HCT116 (cell line): Measurements from ENCODE around the gene KLHL2. TPM values are rescaled to one million over a fixed set of nuclear protein-coding genes. Genes with fewer than 3 reads are reported as not detected.
"Not testable (repeated sequence)": the region's sequence is repeated elsewhere in the genome, so short reads cannot be mapped to it uniquely, and the experiment has no call there.

Source experiments
- ATAC-seq: fragments of 200-7000 bp; cut with Tn5 transposase; 2 replicates; pipeline ENCODE4 v1.9.1; 2020; ENCODE audit warnings: mild to moderate bottlenecking, moderate library complexity
- BruUV-seq: library from RNA; stranded (reverse); fragments of 400-500 nt; replicated peaks from 2 replicates; lab custom pipeline; 2021; lab: Mats Ljungman, UMichigan
- CTCF ChIA-PET: fragments of 300-600 bp; sonication (Branson Sonifier 250); formaldehyde crosslinking; loops from one replicate; lab custom pipeline; 2021; ENCODE audit warnings: antibody characterized with exemption; lab: Charles Lee
- POLR2A ChIA-PET: fragments of 300-600, 350-600 bp; sonication (Branson Sonifier 250); formaldehyde crosslinking; loops from one replicate; lab custom pipeline; 2021; ENCODE audit warnings: antibody characterized with exemption; lab: Charles Lee
- RAD21 ChIA-PET, 2 experiments: fragments of 300-600 bp; sonication (Branson Sonifier 250); formaldehyde crosslinking; loops; one replicate each; lab custom pipeline; 2023; ENCODE audit warnings: low total read pairs in 2 of 2; ENCODE audit not compliant: uncharacterized antibody in 2 of 2, unreplicated experiment in 2 of 2, low non-redundant PET in 1 of 2; lab: Charles Lee
- DNase-seq: peaks from one replicate; pipeline ENCODE4 v3.0.0-alpha.2; 2010; ENCODE audit warnings: low read depth, low spot score
- H2AFZ ChIP-seq: fragments of 200-600 bp; shearing (Covaris generic), sonication (generic); 2 replicates; pipeline ENCODE4 v1.6.1; 2017; ENCODE audit warnings: low read depth, mixed run types, mixed read lengths, antibody characterized with exemption, low read length; ENCODE audit not compliant: poor library complexity, severe bottlenecking
- H3K27ac ChIP-seq: 2 replicates; pipeline ENCODE4 v1.5.1; 2012; ENCODE audit warnings: low read depth, low read length
- H3K27me3 ChIP-seq: fragments of 200-600 bp; sonication (generic); 2 replicates; pipeline ENCODE4 v1.6.1; 2016; ENCODE audit warnings: mixed run types, low read length, mixed read lengths; ENCODE audit not compliant: insufficient read depth
- H3K36me3 ChIP-seq, 2 experiments: fragments of 200-500 bp in 1 of 2; fragments of 200-600 bp in 1 of 2; sonication (Bioruptor generic) in 1 of 2; sonication (generic) in 1 of 2; 2 replicates each; pipeline versions ENCODE4 v1.5.1 to v1.6.1; 2014 to 2016; ENCODE audit warnings: low read length in 2 of 2, inconsistent platforms in 1 of 2, mixed read lengths in 1 of 2, mixed run types in 1 of 2; ENCODE audit not compliant: insufficient read depth in 2 of 2, control insufficient read depth in 1 of 2
- H3K4me1 ChIP-seq, 2 experiments: fragments of 200-600 bp in 1 of 2; sonication (generic) in 1 of 2; 2 replicates each; pipeline versions ENCODE4 v1.5.1 to v1.6.1; 2012 to 2017; ENCODE audit warnings: low read length in 2 of 2, inconsistent platforms in 1 of 2, mild to moderate bottlenecking in 1 of 2, mixed read lengths in 1 of 2, mixed run types in 1 of 2, moderate library complexity in 1 of 2; ENCODE audit not compliant: insufficient read depth in 2 of 2, control insufficient read depth in 1 of 2
- H3K4me2 ChIP-seq: fragments of 200-600 bp; sonication (generic); 2 replicates; pipeline ENCODE4 v1.6.1; 2017; ENCODE audit warnings: mixed run types, low read length, mixed read lengths
- H3K4me3 ChIP-seq, 2 experiments: fragments of 200-600 bp in 1 of 2; sonication (generic) in 1 of 2; replicated peaks in 1 of 2; 2 replicates each; pipeline ENCODE4 v1.5.1; 2011 to 2016; ENCODE audit warnings: low read length in 2 of 2, control low read depth in 1 of 2, low read depth in 1 of 2, mild to moderate bottlenecking in 1 of 2, mixed read lengths in 1 of 2, mixed run types in 1 of 2
- H3K79me2 ChIP-seq: fragments of 200-600 bp; sonication (generic); 2 replicates; pipeline ENCODE4 v1.6.1; 2017; ENCODE audit warnings: mild to moderate bottlenecking, mixed run types, low read length, moderate library complexity, mixed read lengths; ENCODE audit not compliant: insufficient read depth
- H3K9ac ChIP-seq: fragments of 200-600 bp; sonication (generic); 2 replicates; pipeline ENCODE4 v1.6.1; 2016; ENCODE audit warnings: low read length, mixed read lengths
- H3K9me2 ChIP-seq: fragments of 200-600 bp; sonication (generic), shearing (Covaris generic); 2 replicates; pipeline ENCODE4 v1.6.1; 2017; ENCODE audit warnings: mixed run types, mild to moderate bottlenecking, moderate library complexity; ENCODE audit not compliant: insufficient read depth
- H3K9me3 ChIP-seq, 2 experiments: fragments of 200-500 bp in 1 of 2; fragments of 200-600 bp in 1 of 2; sonication (Bioruptor generic) in 1 of 2; sonication (generic) in 1 of 2; 2 replicates each; pipeline ENCODE4 v1.6.1; 2014 to 2017; ENCODE audit warnings: low read length in 2 of 2, mixed read lengths in 2 of 2, inconsistent platforms in 1 of 2, low read depth in 1 of 2, mild to moderate bottlenecking in 1 of 2, mixed run types in 1 of 2, moderate library complexity in 1 of 2; ENCODE audit not compliant: control insufficient read depth in 1 of 2, insufficient read depth in 1 of 2
- H4K20me1 ChIP-seq: fragments of 200-600 bp; sonication (generic), shearing (Covaris generic); 2 replicates; pipeline ENCODE4 v1.6.1; 2017; ENCODE audit warnings: mixed run types, mild to moderate bottlenecking, moderate library complexity; ENCODE audit not compliant: insufficient read depth
- CEBPB ChIP-seq: IDR thresholded peaks from 2 replicates; pipeline ENCODE4 v1.6.1; 2012; ENCODE audit warnings: low read depth
- ELF1 ChIP-seq: IDR thresholded peaks from 2 replicates; pipeline ENCODE4 v1.6.1; 2012; ENCODE audit warnings: low read depth, borderline replicate concordance
- FOSL1 ChIP-seq: IDR thresholded peaks from 2 replicates; pipeline ENCODE4 v1.6.1; 2012; ENCODE audit warnings: low read depth
- POLR2A ChIP-seq: IDR thresholded peaks from 2 replicates; pipeline ENCODE4 v1.7.0; 2011; ENCODE audit warnings: borderline replicate concordance; ENCODE audit not compliant: insufficient read depth, insufficient read length; ENCODE audit errors: extremely low read depth
- SIN3A ChIP-seq: IDR thresholded peaks from 2 replicates; pipeline ENCODE4 v1.6.1; 2012; ENCODE audit warnings: low read depth
- SP1 ChIP-seq: IDR thresholded peaks from 2 replicates; pipeline ENCODE4 v1.6.1; 2012; ENCODE audit warnings: low read depth
- SRF ChIP-seq: IDR thresholded peaks from 2 replicates; pipeline ENCODE4 v1.6.1; 2012; ENCODE audit warnings: low read depth
- intact Hi-C: fragments of 100-400 bp; cut with micrococcal nuclease; formaldehyde crosslinking; loops from 2 replicates; pipeline ENCODE4 v1.10.0; 2022
- total RNA-seq: library from RNA; stranded (reverse); gene quantifications from one replicate; pipeline ENCODE4 v1.2.1, GENCODE V29; 2021; ENCODE audit not compliant: unreplicated experiment
- TF ChIP-seq, protein P1 (sequence below): IDR thresholded peaks from 2 replicates; pipeline ENCODE4 v1.6.1; 2012

KLHL2 gene
- total RNA-seq, 1 experiment from 2014 or later: 24.6 TPM

DNA sequence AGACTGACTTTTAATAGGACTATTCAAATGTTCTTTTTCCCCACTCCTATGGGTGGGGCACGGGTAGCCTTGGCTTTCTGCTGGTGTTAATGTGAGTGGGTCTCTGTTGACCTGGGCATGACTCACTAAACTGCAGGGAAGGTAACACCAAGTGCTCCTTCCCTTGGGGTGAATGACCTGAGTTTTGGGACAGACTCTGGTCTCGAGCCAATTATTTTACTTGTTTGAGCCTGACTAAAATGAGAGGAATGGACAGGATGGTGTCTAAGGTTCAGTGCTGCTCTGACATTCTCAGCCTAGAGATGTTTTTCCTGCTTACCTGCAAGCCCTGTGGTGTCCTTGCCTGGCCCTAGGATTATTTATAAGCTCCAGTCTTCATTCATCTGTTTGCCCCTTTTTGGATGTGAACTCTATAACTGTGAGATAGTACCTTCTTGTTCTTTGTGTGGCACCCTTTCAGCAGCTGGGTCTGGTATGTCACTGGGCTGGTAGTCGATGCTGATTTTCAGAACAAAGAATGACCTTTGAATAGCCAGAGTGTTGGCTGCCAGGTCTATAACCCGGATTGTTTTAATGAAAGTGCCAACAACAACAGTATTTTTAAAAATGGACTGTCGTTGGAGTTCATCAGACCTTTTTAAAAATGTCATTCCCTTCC is 14.8 kb downstream of the KLHL2 start:
- POLR2A ChIA-PET, H3K27me3 ChIP-seq, RAD21 ChIA-PET, H3K9me2 ChIP-seq, intact Hi-C loops, H2AFZ ChIP-seq, CTCF ChIA-PET, H3K9ac ChIP-seq, H3K79me2 ChIP-seq, H4K20me1 ChIP-seq, H3K4me3 ChIP-seq, DNase-seq, H3K36me3 ChIP-seq, BruUV-seq, H3K9me3 ChIP-seq: not testable (repeated sequence)
- peak; percentile 75 for ATAC-seq
- Histone ChIP-seq H3K4me2 (peak overlapping the region; percentile 50), H3K27ac (peak overlapping the region; percentile 48), H3K4me1 (peaks cover 7 to 19% of the 10 kb centered on the region in 2 experiments; a peak in 3 of 4 replicates)
- TF ChIP-seq FOSL1 (peak; percentile 33), SP1 (peak; percentile 36; the same call in 1 of the 2 replicates)

DNA sequence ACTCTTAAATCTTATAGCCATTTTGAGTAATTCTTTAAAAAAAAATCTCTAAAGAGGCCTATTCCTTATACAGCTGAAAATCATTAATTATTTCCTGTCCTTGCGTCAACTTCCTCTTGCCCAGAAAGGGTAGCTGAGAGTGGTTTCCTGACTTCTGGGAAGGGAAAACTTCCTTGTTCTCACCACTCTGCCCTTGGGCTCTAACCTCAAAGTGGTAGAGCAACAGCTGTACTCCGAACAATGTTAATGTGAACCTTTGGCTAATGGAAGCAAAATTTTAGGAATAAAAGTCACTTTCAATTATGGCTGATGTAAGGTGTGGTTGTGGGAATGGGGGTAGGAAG is 15.3 kb downstream of the KLHL2 start:
- H3K27ac ChIP-seq: peak overlapping the region; percentile 48
- no peaks in the 10 kb centered on the region for H4K20me1 ChIP-seq
- no peaks in the 10 kb centered on the region for H3K36me3 ChIP-seq
- peak overlapping the region; percentile 50; the same call in 1 of the 2 replicates for H3K4me2 ChIP-seq
- peaks cover 7 to 19% of the 10 kb centered on the region in 2 experiments; a peak in 3 of 4 replicates for H3K4me1 ChIP-seq
- no peaks in the 10 kb centered on the region; the same call in 1 of the 2 replicates for H3K79me2 ChIP-seq
- no peak overlapping the region for H3K4me3 ChIP-seq
- no peaks in the 10 kb centered on the region for H3K27me3 ChIP-seq
- ATAC-seq (peak; percentile 41; the same call in 1 of the 2 replicates), DNase-seq (no peak)
- TF ChIP-seq POLR2A (no peak), SIN3A (no peak), SRF (peak; percentile 64; the same call in 1 of the 2 replicates), SP1 (peak; percentile 58), ELF1 (no peak), CEBPB (peak; percentile 53; the same call in 1 of the 2 replicates)
- TF ChIP-seq, protein P1, sequence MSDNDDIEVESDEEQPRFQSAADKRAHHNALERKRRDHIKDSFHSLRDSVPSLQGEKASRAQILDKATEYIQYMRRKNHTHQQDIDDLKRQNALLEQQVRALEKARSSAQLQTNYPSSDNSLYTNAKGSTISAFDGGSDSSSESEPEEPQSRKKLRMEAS: no peak
- H3K9ac ChIP-seq: no peak overlapping the region
- no peaks in the 10 kb centered on the region for H3K9me2 ChIP-seq
- intact Hi-C loops: no loop called here
- H3K9me3 ChIP-seq: no peaks in the 10 kb centered on the region
- BruUV-seq: no TSS peak
- POLR2A ChIA-PET: no interaction called here
- H2AFZ ChIP-seq: no peak overlapping the region
- RAD21 ChIA-PET: no interaction called here
- CTCF ChIA-PET: no interaction called here

DNA sequence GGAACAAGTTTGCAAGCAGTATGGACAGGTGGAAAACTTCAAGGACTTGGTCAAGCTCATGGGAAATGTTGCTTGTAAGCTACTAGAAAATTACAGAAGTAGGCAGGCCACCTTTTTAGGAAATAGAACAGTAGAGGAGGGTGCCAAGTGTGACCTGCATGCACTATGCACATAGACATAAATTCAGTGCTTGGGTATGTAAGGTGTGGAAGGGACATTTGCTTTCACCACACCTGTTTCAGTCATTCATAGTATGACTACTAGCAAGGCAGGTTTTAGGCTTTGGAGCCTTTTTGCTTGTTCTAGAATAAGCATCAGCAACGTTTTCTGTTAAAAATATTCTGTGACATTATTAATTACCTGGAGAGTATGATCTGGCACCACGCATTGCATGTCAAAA is 20.0 kb downstream of the KLHL2 start:
- RAD21 ChIA-PET, H3K36me3 ChIP-seq, H3K9me3 ChIP-seq, H3K79me2 ChIP-seq, H2AFZ ChIP-seq, H3K9me2 ChIP-seq, H3K9ac ChIP-seq, H3K4me3 ChIP-seq, POLR2A ChIA-PET, H3K4me2 ChIP-seq, intact Hi-C loops, CTCF ChIA-PET, BruUV-seq, H3K27ac ChIP-seq, H3K4me1 ChIP-seq, H3K27me3 ChIP-seq, DNase-seq, ATAC-seq, H4K20me1 ChIP-seq: not testable (repeated sequence)
